GM12878 (cell line): ENCODE results near the gene TCERG1L. TPM values are rescaled to one million over a fixed set of nuclear protein-coding genes. Genes with fewer than 3 reads are reported as not detected.

ENCODE experiments used
- ATAC-seq: fragments of 200-7000 bp; cut with Tn5 transposase; 3 replicates; pipeline ENCODE4 v1.9.1; 2020; ENCODE audit warnings: mild to moderate bottlenecking, moderate library complexity
- BruUV-seq: library from RNA; stranded (reverse); fragments of 400-500 nt; replicated peaks from 2 replicates; lab custom pipeline; 2021; lab: Mats Ljungman, UMichigan
- CTCF ChIA-PET: fragments of 300-600 bp; sonication (Branson Sonifier 250); formaldehyde crosslinking; extraction: SDS; loops from one replicate; lab custom pipeline; 2021; ENCODE audit warnings: inconsistent platforms; lab: Yijun Ruan, JAX
- POLR2A ChIA-PET: fragments of 350-600 bp; formaldehyde crosslinking; extraction: SDS; loops from one replicate; lab custom pipeline; 2021; ENCODE audit warnings: inconsistent platforms; lab: Charles Lee
- RAD21 ChIA-PET: fragments of 300-600 bp; sonication (Branson Sonifier 250); formaldehyde crosslinking; loops from one replicate; lab custom pipeline; 2023; ENCODE audit warnings: antibody characterized with exemption; ENCODE audit not compliant: unreplicated experiment; lab: Charles Lee
- SMC1A ChIA-PET: fragments of 300-600 bp; sonication (Branson Sonifier 250); formaldehyde crosslinking; loops from one replicate; lab custom pipeline; 2023; ENCODE audit not compliant: unreplicated experiment, uncharacterized antibody; lab: Charles Lee
- DNase-seq: peaks from one replicate; pipeline ENCODE4 v3.0.0-alpha.2; 2011; ENCODE audit warnings: low read depth, low spot score
- FAIRE-seq: peaks from 3 replicates; lab custom pipeline; 2011; peaks lifted over from hg19 to GRCh38; lab: Jason Lieb, UNC
- H2AFZ ChIP-seq: 2 replicates; pipeline ENCODE4 v1.6.0; 2011; ENCODE audit warnings: low read depth, low read length, control low read depth; ENCODE audit not compliant: control insufficient read depth
- H3K27ac ChIP-seq: 2 replicates; pipeline ENCODE4 v1.5.1; 2011; ENCODE audit warnings: control low read depth; ENCODE audit not compliant: control insufficient read depth, insufficient read depth
- H3K27me3 ChIP-seq, 2 experiments: replicated peaks in 1 of 2; 2 replicates each; pipeline versions ENCODE4 v1.6.0 to v1.6.1; 2011; ENCODE audit warnings: low read length in 1 of 2; ENCODE audit not compliant: control insufficient read depth in 2 of 2, insufficient read depth in 2 of 2
- H3K36me3 ChIP-seq, 2 experiments: 2 replicates each; pipeline ENCODE4 v1.5.1; 2011; ENCODE audit warnings: low read length in 1 of 2; ENCODE audit not compliant: control insufficient read depth in 2 of 2, insufficient read depth in 2 of 2
- H3K4me1 ChIP-seq: 2 replicates; pipeline ENCODE4 v1.6.1; 2011; ENCODE audit warnings: mild to moderate bottlenecking, low read length, moderate library complexity, mixed read lengths; ENCODE audit not compliant: control insufficient read depth, insufficient read depth
- H3K4me2 ChIP-seq: 2 replicates; pipeline ENCODE4 v1.6.0; 2011; ENCODE audit warnings: control low read depth; ENCODE audit not compliant: control insufficient read depth, insufficient read depth
- H3K4me3 ChIP-seq: fragments of 200-600 bp; sonication (generic); 2 replicates; pipeline ENCODE4 v1.5.1; 2016
- H3K79me2 ChIP-seq: 2 replicates; pipeline ENCODE4 v1.6.0; 2011; ENCODE audit warnings: low read length; ENCODE audit not compliant: control insufficient read depth, insufficient read depth
- H3K9ac ChIP-seq: 2 replicates; pipeline ENCODE4 v1.8.0; 2011; ENCODE audit warnings: low read length, control low read depth, mixed read lengths; ENCODE audit not compliant: control insufficient read depth, insufficient read depth
- H3K9me3 ChIP-seq: replicated peaks from 3 replicates; pipeline ENCODE4 v1.5.1; 2011; ENCODE audit warnings: mild to moderate bottlenecking, low read length; ENCODE audit not compliant: control insufficient read depth, insufficient read depth
- H4K20me1 ChIP-seq: 2 replicates; pipeline ENCODE4 v1.6.0; 2011; ENCODE audit not compliant: control insufficient read depth, insufficient read depth
- MEF2A ChIP-seq: IDR thresholded peaks from 2 replicates; pipeline ENCODE4 v1.6.1; 2011; ENCODE audit warnings: low read depth, mild to moderate bottlenecking, low read length, moderate library complexity; ENCODE audit not compliant: insufficient read depth
- ZBTB40 ChIP-seq: fragments of 450-650 bp; IDR thresholded peaks from 2 replicates; pipeline ENCODE4 v1.6.1; 2016; ENCODE audit warnings: mild to moderate bottlenecking, moderate library complexity, borderline replicate concordance
- WGBS: methylation state at CpG from one replicate; pipeline ENCODE4 v1.1.6; 2016; ENCODE audit warnings: low lambda C conversion rate; ENCODE audit not compliant: insufficient replicate concordance, insufficient coverage; ENCODE audit errors: missing lambda C conversion rate; 5-methylcytosine and 5-hydroxymethylcytosine counted together
- in situ Hi-C: fragments of 300-500 bp; cut with MboI; formaldehyde crosslinking; loops from 9 replicates; pipeline ENCODE4 v1.14.3; 2018; ENCODE audit warnings: mixed read lengths
- intact Hi-C: fragments of 100-400 bp; cut with micrococcal nuclease; formaldehyde crosslinking; loops from one replicate; pipeline ENCODE4 v1.14.2; 2022; ENCODE audit not compliant: unreplicated experiment
- polyA plus RNA-seq, 11 experiments: library from polyadenylated mRNA; depleted of rRNA in 4 of 11; unstranded in 6 of 11; stranded (reverse) in 5 of 11; fragments of >200 nt; fragmentation: Nextera tagmentation in 4 of 11; fragmentation: Illumina TruSeq in 1 of 11; extraction: Ambion mirVana in 4 of 11; extraction: Trizol in 1 of 11; gene quantifications; 1 replicate in 1 of 11; 2 replicates in 10 of 11; pipeline versions ENCODE4 v1.2.1 to v1.2.3, GENCODE V29; 2011 to 2016; ENCODE audit warnings: inconsistent platforms in 2 of 11, missing spikeins in 2 of 11, low read depth in 1 of 11
- total RNA-seq, 4 experiments: library from RNA; depleted of rRNA in 3 of 4; stranded (reverse); fragments of >200 nt in 3 of 4; fragmentation: Illumina TruSeq in 1 of 4; extraction: Trizol in 1 of 4; gene quantifications; 2 replicates each; pipeline versions ENCODE4 v1.2.1 to v1.2.3, GENCODE V29; 2013 to 2021

Gene TCERG1L
- total and polyA plus RNA-seq, 10 of the 15 experiments (the other 5 are each of a cell fraction or from before 2014, with no cell fraction given): not detected

GRCh38 chr10:131172433-131172832 lies 139.1 kb downstream of the TCERG1L start (continued):
- no peak for TF ChIP-seq ZBTB40
- TF ChIP-seq, all 136 proteins: peak for 0

- H3K9ac ChIP-seq: no peak overlapping the region
- no peak for DNase-seq
- H3K27ac ChIP-seq: no peak overlapping the region
- no peaks in the 10 kb centered on the region for H3K36me3 ChIP-seq
- intact Hi-C loops: no loop called here
- no peaks in the 10 kb centered on the region for H3K27me3 ChIP-seq
- no peak overlapping the region for H3K4me2 ChIP-seq
- no peaks in the 10 kb centered on the region for H3K79me2 ChIP-seq
- H2AFZ ChIP-seq: no peak overlapping the region
- ChIA-PET RAD21 (no interaction called here), CTCF (no interaction called here), POLR2A (no interaction called here), SMC1A (no interaction called here)
- no peak for ATAC-seq
- no peaks in the 10 kb centered on the region for H4K20me1 ChIP-seq
- no peak for FAIRE-seq
- H3K9me3 ChIP-seq: no peaks in the 10 kb centered on the region; the same call in 2 of the 3 replicates
- H3K4me1 ChIP-seq: no peaks in the 10 kb centered on the region
- in situ Hi-C loops: no loop called here
- no peak for TF ChIP-seq MEF2A
- BruUV-seq: no TSS peak
- 51% methylated on average over 7 of the region's 7 CpGs for WGBS
- H3K4me3 ChIP-seq: no peak overlapping the region
Observed at GRCh38 chr10:131169146-131169545, 142.4 kb downstream of the TCERG1L start.
